Activated B cell treated with CpG ODN at 0.5 μM for 24 hours (primary cell): Measurements from ENCODE around the gene ATP5ME. TPM values are rescaled to one million over a fixed set of nuclear protein-coding genes. Genes with fewer than 3 reads are reported as not detected.

ENCODE experiments used
- ATAC-seq: fragments of 200-7000 bp; cut with Tn5 transposase; one replicate; pipeline ENCODE4 v1.10.0; 2021; ENCODE audit warnings: low read depth, mild to moderate bottlenecking, moderate library complexity
- CTCF ChIA-PET: fragments of 350-600 bp; sonication (Branson Sonifier 250); formaldehyde crosslinking; loops from one replicate; lab custom pipeline; 2021; ENCODE audit warnings: antibody characterized with exemption; lab: Charles Lee
- POLR2A ChIA-PET: fragments of 350-600 bp; sonication (Branson Sonifier 250); formaldehyde crosslinking; loops from one replicate; lab custom pipeline; 2021; ENCODE audit warnings: antibody characterized with exemption; lab: Charles Lee
- DNase-seq: peaks from one replicate; pipeline ENCODE4 v3.0.0; 2022
- H3K27ac Mint-ChIP-seq: one replicate; pipeline ENCODE4 v1.8.0; 2020; ENCODE audit warnings: mixed read lengths
- H3K27me3 Mint-ChIP-seq: one replicate; pipeline ENCODE4 v1.8.0; 2021; ENCODE audit warnings: mixed read lengths
- H3K36me3 Mint-ChIP-seq: one replicate; pipeline ENCODE4 v1.8.0; 2021; ENCODE audit warnings: low read depth, mixed read lengths
- H3K4me1 Mint-ChIP-seq: one replicate; pipeline ENCODE4 v1.8.0; 2021; ENCODE audit warnings: mixed read lengths
- H3K4me3 Mint-ChIP-seq: one replicate; pipeline ENCODE4 v1.8.0; 2020; ENCODE audit warnings: mild to moderate bottlenecking, mixed read lengths
- H3K9me3 Mint-ChIP-seq: one replicate; pipeline ENCODE4 v1.8.0; 2020; ENCODE audit warnings: mixed read lengths
- CTCF ChIP-seq: fragments of 200-600 bp; IDR thresholded peaks from one replicate; pipeline ENCODE4 v1.8.0; 2022; ENCODE audit warnings: antibody characterized with exemption, mild to moderate bottlenecking
- intact Hi-C: fragments of 100-400 bp; cut with micrococcal nuclease; formaldehyde crosslinking; loops from one replicate; pipeline ENCODE4 v1.15.1; 2024
- total RNA-seq: library from RNA; stranded (reverse); gene quantifications from 2 replicates; pipeline ENCODE4 v1.2.3, GENCODE V29; 2022

ATP5ME gene
- total RNA-seq, 1 donor from 2014 or later: 152 TPM

GRCh38 chr4:651884-652642 is 22.0 kb downstream of the ATP5ME start:
- Mint-ChIP-seq H3K4me3 (no peak overlapping the region), H3K27ac (no peak overlapping the region), H3K9me3 (no peaks in the 10 kb centered on the region), H3K36me3 (no peaks in the 10 kb centered on the region), H3K4me1 (no peaks in the 10 kb centered on the region), H3K27me3 (peaks cover 5% of the 10 kb centered on the region)
- CTCF ChIA-PET: interaction anchor here (0.5 kb wide), 1 partner anchor 10 kb away, joined by 3 read pairs; no protein-coding TSS in a partner anchor
- POLR2A ChIA-PET: no interaction called here
- intact Hi-C loops: no loop called here
- no peak for TF ChIP-seq CTCF
- DNase-seq (no peak), ATAC-seq (no peak)

GRCh38 chr4:650951-651883 is 22.9 kb downstream of the ATP5ME start:
- Mint-ChIP-seq H3K27ac (no peak overlapping the region), H3K27me3 (peaks cover 5% of the 10 kb centered on the region), H3K4me1 (no peaks in the 10 kb centered on the region), H3K9me3 (no peaks in the 10 kb centered on the region), H3K36me3 (no peaks in the 10 kb centered on the region), H3K4me3 (no peak overlapping the region)
- CTCF ChIA-PET: interaction anchor here (0.5 kb wide), 1 partner anchor 9 kb away, joined by 3 read pairs; no protein-coding TSS in a partner anchor
- POLR2A ChIA-PET: no interaction called here
- ATAC-seq (no peak), DNase-seq (no peak)
- intact Hi-C loops: no loop called here
- TF ChIP-seq CTCF: no peak

GRCh38 chr4:650461-650860 is 23.6 kb downstream of the ATP5ME start:
- CTCF ChIA-PET: no interaction called here
- TF ChIP-seq CTCF: no peak
- no peak for ATAC-seq

GRCh38 chr4:649751-650310 is 24.2 kb downstream of the ATP5ME start:
- Mint-ChIP-seq H3K4me3 (no peak overlapping the region), H3K4me1 (no peaks in the 10 kb centered on the region), H3K36me3 (no peaks in the 10 kb centered on the region), H3K27ac (no peak overlapping the region), H3K9me3 (peaks cover 2% of the 10 kb centered on the region), H3K27me3 (peaks cover 5% of the 10 kb centered on the region)
- no peak for TF ChIP-seq CTCF
- no peak for ATAC-seq
- ChIA-PET POLR2A (no interaction called here), CTCF (no interaction called here)
- DNase-seq: no peak
- intact Hi-C loops: no loop called here

More at GRCh38 chr4:650461-650860, 23.6 kb downstream of the ATP5ME start:
- peaks cover 5% of the 10 kb centered on the region for H3K27me3 Mint-ChIP-seq
- H3K27ac Mint-ChIP-seq: no peak overlapping the region
- POLR2A ChIA-PET: no interaction called here
- H3K36me3 Mint-ChIP-seq: no peaks in the 10 kb centered on the region
- no peaks in the 10 kb centered on the region for H3K4me1 Mint-ChIP-seq
- intact Hi-C loops: no loop called here
- H3K9me3 Mint-ChIP-seq: no peaks in the 10 kb centered on the region
- DNase-seq: no peak
- H3K4me3 Mint-ChIP-seq: no peak overlapping the region

GRCh38 chr4:649293-649625 is 24.8 kb downstream of the ATP5ME start:
- ATAC-seq (no peak), DNase-seq (no peak)
- TF ChIP-seq CTCF: no peak
- Mint-ChIP-seq H3K9me3 (peaks cover 3% of the 10 kb centered on the region), H3K27me3 (peaks cover 8% of the 10 kb centered on the region), H3K36me3 (no peaks in the 10 kb centered on the region), H3K4me1 (no peaks in the 10 kb centered on the region), H3K27ac (no peak overlapping the region), H3K4me3 (no peak overlapping the region)
- CTCF ChIA-PET: no interaction called here
- intact Hi-C loops: no loop called here
- POLR2A ChIA-PET: no interaction called here
